Ascending aorta (tissue), 2 donors: ENCODE data around the gene GTPBP2. TPM values are rescaled to one million over a fixed set of nuclear protein-coding genes. Genes with fewer than 3 reads are reported as not detected.

Source experiments
- DNase-seq, 2 donors: peaks; one replicate each; pipeline ENCODE4 v3.0.0-alpha.2; 2019; ENCODE audit warnings: low spot score in 2 of 2
- H3K27ac ChIP-seq, 2 donors: fragments of 200-600 bp; sonication (generic); one replicate each; pipeline ENCODE4 v1.5.1; 2016 to 2017; ENCODE audit warnings: mild to moderate bottlenecking in 1 of 2
- H3K27me3 ChIP-seq: fragments of 200-600 bp; sonication (generic); one replicate; pipeline ENCODE4 v1.5.1; 2017
- H3K36me3 ChIP-seq, 2 donors: fragments of 200-600 bp; sonication (generic); one replicate each; pipeline ENCODE4 v1.5.1; 2016
- H3K4me1 ChIP-seq, 2 donors: fragments of 200-600 bp; sonication (generic); one replicate each; pipeline ENCODE4 v1.5.1; 2016 to 2017; ENCODE audit warnings: mild to moderate bottlenecking in 1 of 2
- H3K4me3 ChIP-seq, 2 donors: fragments of 200-600 bp; sonication (generic); one replicate each; pipeline ENCODE4 v1.5.1; 2016 to 2017; ENCODE audit warnings: mild to moderate bottlenecking in 1 of 2
- H3K9me3 ChIP-seq, 2 donors: fragments of 200-600 bp; sonication (generic); one replicate each; pipeline ENCODE4 v1.5.1; 2016
- CTCF ChIP-seq, 3 experiments: fragments of 200-600 bp in 2 of 3; fragments of 450-650 bp in 1 of 3; sonication (generic) in 2 of 3; IDR thresholded peaks; one replicate each; pipeline ENCODE4 v1.5.1; 2016 to 2019; ENCODE audit warnings: antibody characterized with exemption in 3 of 3, mild to moderate bottlenecking in 1 of 3, moderate library complexity in 1 of 3
- intact Hi-C: fragments of 100-400 bp; cut with DNase I; formaldehyde crosslinking; loops from one replicate; pipeline ENCODE4 v1.15.1; 2023
- total RNA-seq: library from RNA; depleted of rRNA; stranded (reverse); fragments of >200 nt; gene quantifications from one replicate; pipeline ENCODE4 v1.1.0, GENCODE V29; 2016

The GTPBP2 gene
- total RNA-seq, 1 donor from 2014 or later, result 30.7 TPM

DNA sequence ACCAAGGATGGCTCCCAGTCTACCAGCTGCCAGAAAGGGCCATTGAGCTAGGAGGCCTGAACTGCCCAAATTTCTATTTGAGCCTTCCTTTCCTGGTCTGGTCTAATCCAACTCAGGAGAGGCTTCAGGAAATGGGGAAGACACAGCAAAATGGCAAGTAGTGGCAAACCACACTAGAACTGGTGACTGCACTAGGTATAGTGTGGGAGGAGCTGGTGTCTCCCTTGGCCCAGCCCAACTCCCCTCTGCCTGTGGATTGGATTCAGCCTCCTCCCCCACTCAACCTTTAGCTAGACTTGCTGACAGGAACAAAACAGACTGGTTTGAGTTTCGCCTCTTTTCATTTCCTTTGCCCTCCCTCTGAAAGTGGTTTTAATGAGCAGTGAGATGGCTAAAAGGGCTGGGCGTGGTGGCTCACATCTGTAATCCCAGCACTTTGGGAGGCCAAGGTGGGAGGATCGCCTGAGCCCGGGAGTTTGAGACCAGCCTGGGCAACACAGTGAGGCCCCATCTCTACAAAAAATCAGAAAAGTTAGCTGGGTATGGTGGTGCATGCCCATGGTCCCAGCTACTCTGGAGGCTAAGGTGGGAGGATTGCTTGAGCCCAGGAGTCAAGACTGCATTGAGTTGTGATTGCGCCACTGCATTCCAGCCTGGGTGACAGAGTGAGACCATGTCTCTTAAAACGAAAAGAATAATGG lies 41.0 kb upstream of the GTPBP2 start:
- Histone ChIP-seq H3K9me3 (no peaks in the 10 kb centered on the region), H3K4me1 (peaks cover 27 to 32% of the 10 kb centered on the region in 2 donors), H3K27me3 (no peaks in the 10 kb centered on the region), H3K27ac (peak overlapping the region; percentile 62 to 79), H3K4me3 (no peak overlapping the region), H3K36me3 (peaks cover 27 to 43% of the 10 kb centered on the region in 2 donors)
- intact Hi-C loops, result loop anchor here (2.0 kb wide), 2 partner anchors 39 to 99 kb away; no protein-coding TSS in a partner anchor
- TF ChIP-seq CTCF (IDR thresholded peaks at IDR 0.05), result no peak
- DNase-seq, result no peak

GRCh38 chr6:43669050-43669921 lies 40.2 kb upstream of the GTPBP2 start:
- H3K9me3 ChIP-seq, result no peaks in the 10 kb centered on the region
- H3K36me3 ChIP-seq, result peaks cover 22 to 35% of the 10 kb centered on the region in 2 donors
- intact Hi-C loops, result loop anchor here (2.0 kb wide), 2 partner anchors 38 to 100 kb away; no protein-coding TSS in a partner anchor
- H3K4me3 ChIP-seq, result no peak overlapping the region
- H3K4me1 ChIP-seq, result peaks cover 27 to 32% of the 10 kb centered on the region in 2 donors
- no peaks in the 10 kb centered on the region for H3K27me3 ChIP-seq
- H3K27ac ChIP-seq, result peak overlapping the region; percentile 62 to 79
- DNase-seq, result peak in 1 of 2 donors; percentile 82
- TF ChIP-seq CTCF (IDR thresholded peaks at IDR 0.05), result no peak

GRCh38 chr6:43668151-43669028 lies 39.3 kb upstream of the GTPBP2 start:
- peaks cover 14 to 26% of the 10 kb centered on the region in 2 donors for H3K36me3 ChIP-seq
- TF ChIP-seq CTCF (IDR thresholded peaks at IDR 0.05), result peak; percentile 30 to 56 (median 32)
- H3K4me1 ChIP-seq, result peaks cover 25 to 30% of the 10 kb centered on the region in 2 donors
- intact Hi-C loops, result loop anchor here (2.0 kb wide), 2 partner anchors 38 to 100 kb away; no protein-coding TSS in a partner anchor
- no peaks in the 10 kb centered on the region for H3K27me3 ChIP-seq
- no peaks in the 10 kb centered on the region for H3K9me3 ChIP-seq
- peak in 1 of 2 donors; percentile 74 for DNase-seq
- peak overlapping the region in 1 of 2 donors; percentile 35 for H3K4me3 ChIP-seq
- H3K27ac ChIP-seq, result peak overlapping the region; percentile 62 to 79

- peak; percentile 38 to 90 for DNase-seq
- Histone ChIP-seq H3K4me3 (peak overlapping the region in 1 of 2 donors; percentile 35), H3K9me3 (no peaks in the 10 kb centered on the region), H3K27me3 (no peaks in the 10 kb centered on the region), H3K4me1 (peaks cover 22 to 29% of the 10 kb centered on the region in 2 donors), H3K36me3 (peaks cover 14 to 19% of the 10 kb centered on the region in 2 donors), H3K27ac (peak overlapping the region; percentile 62 to 79)
- intact Hi-C loops, result loop anchor here (1.0 to 2.0 kb wide), 3 partner anchors 37 to 412 kb away; no protein-coding TSS in a partner anchor
- TF ChIP-seq CTCF (IDR thresholded peaks at IDR 0.05), result peak; percentile 91 to 98 (median 95)
Observed at GRCh38 chr6:43667245-43668150, 38.4 kb upstream of the GTPBP2 start.
